Stimulated activated CD4-positive, alpha-beta T cell treated with anti-CD3 and anti-CD28 coated beads, Interleukin-12 subunit alpha, Interleukin-12 subunit beta, amount 100 ng/mL, for 48 hours (primary cell): Measurements from ENCODE around the gene CMTM2.
"Not testable (repeated sequence)": the region's sequence is repeated elsewhere in the genome, so short reads cannot be mapped to it uniquely, and the experiment has no call there.

Experiments
- DNase-seq, 3 donors: peaks; one replicate each; pipeline ENCODE4 v3.0.0-alpha.2; 2020; ENCODE audit warnings: low read depth in 2 of 3, low spot score in 1 of 3

CMTM2 gene

GRCh38 chr16:66630561-66631260 is 51.4 kb downstream of the CMTM2 start:
- not testable (repeated sequence) for DNase-seq

DNA sequence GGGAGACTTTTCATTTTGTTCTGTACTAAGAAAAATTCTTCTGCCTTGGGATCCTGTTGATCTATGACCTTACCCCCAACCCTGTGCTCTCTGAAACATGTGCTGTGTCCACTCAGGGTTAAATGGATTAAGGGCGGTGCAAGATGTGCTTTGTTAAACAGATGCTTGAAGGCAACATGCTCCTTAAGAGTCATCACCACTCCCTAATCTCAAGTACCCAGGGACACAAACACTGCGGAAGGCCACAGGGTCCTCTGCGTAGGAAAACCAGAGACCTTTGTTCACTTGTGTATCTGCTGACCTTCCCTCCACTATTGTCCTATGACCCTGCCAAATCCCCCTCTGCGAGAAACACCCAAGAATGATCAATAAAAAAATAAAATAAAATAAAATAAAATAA is 52.3 kb downstream of the CMTM2 start:
- not testable (repeated sequence) for DNase-seq

GRCh38 chr16:66634527-66635196 is 55.4 kb downstream of the CMTM2 start:
- no peak for DNase-seq

DNA sequence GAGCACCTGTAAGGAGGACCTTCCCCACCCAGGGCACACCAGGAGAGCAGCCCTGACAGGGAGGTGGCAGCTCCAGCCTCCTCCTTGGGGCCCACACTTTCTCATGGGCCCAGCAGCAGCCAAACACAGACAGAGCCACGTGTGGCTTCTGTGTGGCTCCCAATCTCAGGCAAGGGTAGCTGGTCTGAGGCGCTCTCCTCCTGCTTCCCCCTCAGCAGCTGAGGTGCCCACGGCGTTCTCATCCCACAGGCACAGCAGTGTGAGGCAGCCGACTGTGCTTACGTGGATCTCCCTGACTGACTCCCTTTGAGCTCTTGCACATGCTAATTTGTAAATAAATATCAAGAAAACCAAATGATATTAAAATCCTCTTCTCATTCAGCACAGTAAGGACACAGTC is 56.1 kb downstream of the CMTM2 start:
- no peak for DNase-seq

- no peak for DNase-seq
These were observed 56.9 kb downstream of the CMTM2 start for GRCh38 chr16:66636199-66636598.

DNA sequence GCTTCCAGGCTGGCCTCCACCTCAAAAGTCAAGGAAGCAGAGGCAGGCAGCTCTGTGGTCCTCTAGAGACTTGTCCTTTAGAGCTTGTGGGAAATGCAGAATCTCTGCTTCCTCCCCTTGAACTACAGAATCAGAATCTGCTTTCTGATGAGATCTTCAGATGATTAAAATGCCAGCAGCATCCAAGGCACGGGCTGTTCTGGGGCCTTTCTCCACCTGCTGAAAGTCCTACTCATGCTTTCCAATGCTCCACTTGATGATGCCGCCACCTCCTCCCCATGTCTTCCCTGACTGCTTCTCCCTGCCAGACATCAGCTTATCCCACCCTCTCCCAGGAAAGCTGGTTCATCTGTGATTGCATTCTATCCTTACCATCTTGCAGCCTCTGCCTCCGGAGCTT is 58.5 kb downstream of the CMTM2 start:
- no peak for DNase-seq
